H1 (cell line): ENCODE data around the gene TSKU. TPM values are rescaled to one million over a fixed set of nuclear protein-coding genes. Genes with fewer than 3 reads are reported as not detected.

Source experiments
- CTCF ChIA-PET: fragments of 300-600 bp; sonication (Branson Sonifier 250); formaldehyde crosslinking; loops from one replicate; lab custom pipeline; 2021; ENCODE audit not compliant: partially characterized antibody; lab: Charles Lee
- POLR2A ChIA-PET: fragments of 300-600 bp; sonication (Branson Sonifier 250); formaldehyde crosslinking; loops from one replicate; lab custom pipeline; 2021; ENCODE audit warnings: inconsistent platforms; ENCODE audit not compliant: partially characterized antibody; lab: Charles Lee
- DNase-seq, 2 experiments: peaks; one replicate each; pipeline versions ENCODE4 v3.0.0 to v3.0.0-alpha.2; 2010 to 2022; ENCODE audit warnings: low spot score in 2 of 2, low read depth in 1 of 2, mixed read lengths in 1 of 2
- FAIRE-seq: peaks from 2 replicates; lab custom pipeline; 2011; peaks lifted over from hg19 to GRCh38; lab: Jason Lieb, UNC
- H2AFZ ChIP-seq: 2 replicates; pipeline ENCODE4 v1.8.1; 2012; ENCODE audit warnings: low read length, inconsistent platforms
- H2AK5ac ChIP-seq: 2 replicates; pipeline ENCODE4 v1.6.1; 2013; ENCODE audit warnings: low read depth, low read length
- H2BK120ac ChIP-seq: replicated peaks from 2 replicates; pipeline ENCODE3; 2013; ENCODE audit warnings: low read depth, low read length, inconsistent platforms
- H2BK12ac ChIP-seq: 2 replicates; pipeline ENCODE4 v1.6.1; 2013; ENCODE audit warnings: low read depth, low read length
- H2BK15ac ChIP-seq: 2 replicates; pipeline ENCODE4 v1.6.1; 2013; ENCODE audit warnings: low read length
- H2BK20ac ChIP-seq: 2 replicates; pipeline ENCODE4 v1.6.1; 2013; ENCODE audit warnings: low read length
- H2BK5ac ChIP-seq: 2 replicates; pipeline ENCODE4 v1.6.1; 2013; ENCODE audit warnings: low read depth, low read length
- H3K14ac ChIP-seq: 2 replicates; pipeline ENCODE4 v1.6.1; 2013; ENCODE audit warnings: inconsistent platforms; ENCODE audit not compliant: insufficient read length
- H3K18ac ChIP-seq: 2 replicates; pipeline ENCODE4 v1.6.1; 2013; ENCODE audit warnings: low read length; ENCODE audit errors: extremely low read depth
- H3K23ac ChIP-seq: 2 replicates; pipeline ENCODE4 v1.6.1; 2013; ENCODE audit warnings: inconsistent platforms; ENCODE audit not compliant: insufficient read length
- H3K23me2 ChIP-seq: 2 replicates; pipeline ENCODE4 v1.6.1; 2013; ENCODE audit warnings: low read depth, low read length
- H3K27ac ChIP-seq: 2 replicates; pipeline ENCODE4 v1.6.1; 2011; ENCODE audit warnings: low read depth, low read length, inconsistent platforms
- H3K27me3 ChIP-seq, 4 experiments: replicated peaks in 1 of 4; 1 replicate in 1 of 4; 2 replicates in 3 of 4; pipeline versions ENCODE4 v1.6.1 to v1.8.1; 2011 to 2013; ENCODE audit warnings: low read length in 3 of 4, mild to moderate bottlenecking in 3 of 4, inconsistent platforms in 2 of 4, mixed read lengths in 2 of 4, moderate library complexity in 1 of 4; ENCODE audit not compliant: control insufficient read depth in 3 of 4, insufficient read depth in 3 of 4; ENCODE audit errors: extremely low read depth in 1 of 4
- H3K36me3 ChIP-seq, 4 experiments: 2 replicates each; pipeline versions ENCODE4 v1.6.1 to v1.8.1; 2011 to 2013; ENCODE audit warnings: mild to moderate bottlenecking in 4 of 4, low read length in 3 of 4, moderate library complexity in 2 of 4, control low read depth in 1 of 4, inconsistent platforms in 1 of 4; ENCODE audit not compliant: insufficient read depth in 4 of 4, control insufficient read depth in 2 of 4
- H3K4ac ChIP-seq: replicated peaks from 2 replicates; pipeline ENCODE3; 2013; ENCODE audit warnings: low read length, low read depth, mixed read lengths, inconsistent platforms; ENCODE audit not compliant: insufficient read length
- H3K4me1 ChIP-seq, 4 experiments: replicated peaks in 1 of 4; 1 replicate in 1 of 4; 2 replicates in 3 of 4; pipeline versions ENCODE4 v1.6.1 to v1.8.1; 2011 to 2013; ENCODE audit warnings: low read length in 3 of 4, inconsistent platforms in 2 of 4, mixed read lengths in 1 of 4; ENCODE audit not compliant: insufficient read depth in 4 of 4, control insufficient read depth in 3 of 4
- H3K4me2 ChIP-seq, 2 experiments: 2 replicates each; pipeline versions ENCODE4 v1.6.1 to v1.8.1; 2011 to 2013; ENCODE audit warnings: low read depth in 2 of 2, low read length in 2 of 2, control low read depth in 1 of 2, inconsistent platforms in 1 of 2, mild to moderate bottlenecking in 1 of 2; ENCODE audit not compliant: insufficient read depth in 1 of 2
- H3K4me3 ChIP-seq, 4 experiments: fragments of 200-600, 300-600 bp in 1 of 4; sonication (generic), shearing (Covaris generic), sonication (Bioruptor Twin) in 1 of 4; 2 replicates each; pipeline versions ENCODE4 v1.5.1 to v1.8.1; 2011 to 2016; ENCODE audit warnings: low read length in 4 of 4, low read depth in 3 of 4, control low read depth in 2 of 4, inconsistent platforms in 2 of 4, mild to moderate bottlenecking in 2 of 4, mixed read lengths in 1 of 4, moderate library complexity in 1 of 4; ENCODE audit not compliant: insufficient read depth in 2 of 4; ENCODE audit errors: extremely low read depth in 1 of 4
- H3K56ac ChIP-seq: replicated peaks from 2 replicates; pipeline ENCODE3; 2013; ENCODE audit warnings: low read depth, mild to moderate bottlenecking, mixed read lengths, low read length, inconsistent platforms; ENCODE audit not compliant: insufficient read length
- H3K79me1 ChIP-seq: 2 replicates; pipeline ENCODE4 v1.6.1; 2013; ENCODE audit warnings: low read depth, low read length, control low read depth
- H3K79me2 ChIP-seq, 2 experiments: 2 replicates each; pipeline versions ENCODE4 v1.6.1 to v1.8.1; 2012 to 2013; ENCODE audit warnings: low read length in 2 of 2, mild to moderate bottlenecking in 2 of 2, inconsistent platforms in 1 of 2; ENCODE audit not compliant: insufficient read depth in 2 of 2, control insufficient read depth in 1 of 2
- H3K9ac ChIP-seq, 4 experiments: replicated peaks in 1 of 4; 1 replicate in 1 of 4; 2 replicates in 3 of 4; pipeline versions ENCODE4 v1.6.1 to v1.8.1; 2011 to 2013; ENCODE audit warnings: low read depth in 3 of 4, low read length in 3 of 4, control low read depth in 2 of 4, mild to moderate bottlenecking in 2 of 4, moderate library complexity in 2 of 4, inconsistent platforms in 1 of 4; ENCODE audit errors: extremely low read depth in 1 of 4
- H3K9me3 ChIP-seq, 2 experiments: 2 replicates each; pipeline versions ENCODE4 v1.6.1 to v1.8.1; 2012 to 2013; ENCODE audit warnings: mild to moderate bottlenecking in 2 of 2, moderate library complexity in 2 of 2, control low read depth in 1 of 2, inconsistent platforms in 1 of 2, low read depth in 1 of 2, low read length in 1 of 2, mixed read lengths in 1 of 2; ENCODE audit not compliant: insufficient read depth in 2 of 2
- H4K20me1 ChIP-seq, 2 experiments: replicated peaks in 1 of 2; 2 replicates each; pipeline versions ENCODE3 to v1.8.1; 2011 to 2013; ENCODE audit warnings: inconsistent platforms in 2 of 2, low read length in 2 of 2, mild to moderate bottlenecking in 1 of 2; ENCODE audit not compliant: insufficient read depth in 2 of 2, control insufficient read depth in 1 of 2
- H4K5ac ChIP-seq: 2 replicates; pipeline ENCODE4 v1.6.1; 2013; ENCODE audit warnings: low read length, low read depth, mixed read lengths, inconsistent platforms; ENCODE audit not compliant: insufficient read length
- H4K8ac ChIP-seq: 2 replicates; pipeline ENCODE4 v1.8.0; 2013; ENCODE audit warnings: mild to moderate bottlenecking, moderate library complexity, low read length, inconsistent platforms; ENCODE audit not compliant: insufficient read depth; ENCODE audit errors: extremely low read depth
- H4K91ac ChIP-seq: replicated peaks from 2 replicates; pipeline ENCODE3; 2013; ENCODE audit warnings: low read length, mixed read lengths, inconsistent platforms; ENCODE audit not compliant: insufficient read length
- ASH2L ChIP-seq: fragments of 200-600, 300-600 bp; sonication (generic); IDR thresholded peaks from one replicate; pipeline ENCODE4 v1.7.1; 2017; ENCODE audit warnings: low read length
- ATF2 ChIP-seq: IDR thresholded peaks from 2 replicates; pipeline ENCODE4 v1.6.1; 2012; ENCODE audit warnings: low read length, inconsistent platforms
- CEBPB ChIP-seq: IDR thresholded peaks from 2 replicates; pipeline ENCODE4 v1.6.1; 2012; ENCODE audit warnings: low read depth, low read length
- CHD1 ChIP-seq: IDR thresholded peaks from 2 replicates; pipeline ENCODE4 v1.6.1; 2012; ENCODE audit warnings: low read depth, low read length, improper control_type of control experiment
- CTBP2 ChIP-seq: IDR thresholded peaks from 2 replicates; pipeline ENCODE4 v1.7.0; 2011; ENCODE audit warnings: borderline replicate concordance, mild to moderate bottlenecking, moderate library complexity, mixed read lengths, low read length; ENCODE audit not compliant: insufficient read depth, insufficient read length
- EP300 ChIP-seq, 2 experiments: IDR thresholded peaks; 1 replicate in 1 of 2; 2 replicates in 1 of 2; pipeline ENCODE4 v1.6.1; 2011 to 2012; ENCODE audit warnings: low read depth in 2 of 2, low read length in 2 of 2, mild to moderate bottlenecking in 2 of 2, borderline replicate concordance in 1 of 2, inconsistent platforms in 1 of 2, moderate library complexity in 1 of 2
- FOSL1 ChIP-seq: IDR thresholded peaks from 2 replicates; pipeline ENCODE4 v1.6.1; 2011; ENCODE audit warnings: mild to moderate bottlenecking, low read depth, low read length, moderate library complexity; ENCODE audit not compliant: insufficient read depth
- NRF1 ChIP-seq: IDR thresholded peaks from 2 replicates; pipeline ENCODE4 v1.6.1; 2011; ENCODE audit warnings: mild to moderate bottlenecking, low read depth, low read length, improper control_type of control experiment
- POLR2A ChIP-seq, 2 experiments: IDR thresholded peaks; 1 replicate in 1 of 2; 2 replicates in 1 of 2; pipeline ENCODE4 v1.6.1; 2011; ENCODE audit warnings: low read depth in 2 of 2, low read length in 2 of 2, mild to moderate bottlenecking in 2 of 2; ENCODE audit errors: control extremely low read depth in 1 of 2
- RBBP5 ChIP-seq: IDR thresholded peaks from 2 replicates; pipeline ENCODE4 v1.7.1; 2012; ENCODE audit warnings: low read depth, mild to moderate bottlenecking, inconsistent platforms, low read length, moderate library complexity, borderline replicate concordance
- SIN3A ChIP-seq, 2 experiments: IDR thresholded peaks in 1 of 2; conservative IDR thresholded peaks in 1 of 2; 2 replicates each; pipeline ENCODE4 v1.6.1; 2011 to 2012; ENCODE audit warnings: low read length in 2 of 2, improper control_type of control experiment in 1 of 2, low read depth in 1 of 2, mild to moderate bottlenecking in 1 of 2
- SUZ12 ChIP-seq: fragments of 200-600 bp; sonication (generic); IDR thresholded peaks from 2 replicates; pipeline ENCODE4 v1.6.1; 2012; ENCODE audit warnings: mild to moderate bottlenecking, inconsistent platforms, low read length, moderate library complexity, mixed read lengths
- TCF12 ChIP-seq: IDR thresholded peaks from 2 replicates; pipeline ENCODE4 v1.6.1; 2011; ENCODE audit warnings: low read depth, mild to moderate bottlenecking, low read length
- WGBS, 2 experiments: shearing (Covaris generic) in 1 of 2; methylation state at CpG; one replicate each; pipeline versions ENCODE4 v1.1.6 to v1.1.7; 2013 to 2015; ENCODE audit warnings: low lambda C conversion rate in 2 of 2, mixed read lengths in 2 of 2, inconsistent platforms in 1 of 2, low coverage in 1 of 2, missing lambda C conversion rate in 1 of 2; ENCODE audit not compliant: insufficient replicate concordance in 2 of 2, insufficient coverage in 1 of 2, insufficient read length in 1 of 2; ENCODE audit errors: extremely low coverage in 1 of 2, missing lambda C conversion rate in 1 of 2; 5-methylcytosine and 5-hydroxymethylcytosine counted together
- polyA plus RNA-seq, 7 experiments: library from polyadenylated mRNA; depleted of rRNA in 3 of 7; stranded (reverse) in 5 of 7; unstranded in 2 of 7; fragments of >200 nt in 5 of 7; fragments of 200-250 nt in 2 of 7; gene quantifications; 1 replicate in 5 of 7; 2 replicates in 1 of 7; 4 replicates in 1 of 7; pipeline versions ENCODE4 v1.2.1 to v1.2.3, GENCODE V29; 2011 to 2013; ENCODE audit warnings: missing spikeins in 2 of 7, mixed read lengths in 2 of 7
- total RNA-seq: library from RNA; stranded (reverse); fragmentation: NEBNext Ultra II Directional; extraction: Animal tissue kit (Norgen Biotek cat#: 25700); gene quantifications from 2 replicates; pipeline ENCODE4 v1.2.1, GENCODE V29; 2021

Gene TSKU
- total and polyA plus RNA-seq, 2 of the 8 experiments (the other 6 are each of a cell fraction or from before 2014, with no cell fraction given), result 22.8 to 28.4 TPM

DNA sequence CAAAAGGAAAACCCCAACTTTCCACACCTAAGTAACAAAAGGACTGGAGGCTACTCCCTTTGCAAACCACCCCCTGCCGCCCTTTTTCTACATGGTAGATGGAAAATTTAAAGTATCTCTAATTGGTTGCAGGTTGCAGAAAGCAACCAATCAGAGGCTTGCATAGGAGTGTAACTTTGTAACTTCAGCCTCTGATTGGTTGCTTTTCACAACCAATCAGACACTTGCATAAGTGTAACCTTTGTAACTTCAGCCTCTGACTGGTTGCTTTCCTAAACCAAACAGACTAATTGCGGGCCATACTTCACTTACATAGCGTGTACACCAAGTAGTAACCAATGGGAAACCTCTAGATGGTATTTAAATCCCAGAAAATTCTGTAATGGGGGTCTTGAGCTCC lies 60.8 kb downstream of the TSKU start:
- no peak overlapping the region for H2BK15ac ChIP-seq
- no peak overlapping the region for H3K18ac ChIP-seq
- H3K23me2 ChIP-seq, result no peaks in the 10 kb centered on the region
- CTCF ChIA-PET, result interaction anchor here (0.6 to 1.4 kb wide), 4 partner anchors 75 to 219 kb away, joined by 3 to 5 read pairs (median 4); no protein-coding TSS in a partner anchor
- no peak overlapping the region for H3K23ac ChIP-seq
- H3K27ac ChIP-seq, result no peak overlapping the region
- no peak overlapping the region for H2BK20ac ChIP-seq
- H3K4me3 ChIP-seq, result no peak overlapping the region
- no peak overlapping the region for H2BK12ac ChIP-seq
- no peaks in the 10 kb centered on the region; a peak in 1 of 7 replicates for H3K4me1 ChIP-seq
- no peak overlapping the region for H3K9ac ChIP-seq
- H2BK120ac ChIP-seq, result no peak overlapping the region
- H3K56ac ChIP-seq, result no peak overlapping the region
- 92% methylated on average over 3 of the region's 3 CpGs; no CpG with 5 or more reads in 1 of the 2 experiments for WGBS, 2 experiments
- H3K79me2 ChIP-seq, result no peaks in the 10 kb centered on the region
- no peaks in the 10 kb centered on the region for H3K79me1 ChIP-seq
- no peak overlapping the region for H3K4ac ChIP-seq
- no peak overlapping the region for H2BK5ac ChIP-seq
- POLR2A ChIA-PET, result no interaction called here
- no peak overlapping the region for H3K4me2 ChIP-seq
- H4K8ac ChIP-seq, result no peak overlapping the region
- H4K91ac ChIP-seq, result no peak overlapping the region
- H4K20me1 ChIP-seq, result no peaks in the 10 kb centered on the region
- H3K36me3 ChIP-seq, result no peaks in the 10 kb centered on the region
- no peak overlapping the region for H2AK5ac ChIP-seq
- H3K27me3 ChIP-seq, result no peaks in the 10 kb centered on the region
- no peak overlapping the region for H3K14ac ChIP-seq
- no peak overlapping the region for H4K5ac ChIP-seq
- FAIRE-seq (no peak), DNase-seq (no peak)
- no peaks in the 10 kb centered on the region for H3K9me3 ChIP-seq
- no peak overlapping the region for H2AFZ ChIP-seq
- TF ChIP-seq FOSL1, result no peak
- TF ChIP-seq ATF2, result no peak
- TF ChIP-seq EP300 (IDR thresholded peaks at IDR 0.05; ENCODE audit: borderline replicate concordance in 1 of 2, low read depth in 2 of 2, low read length in 2 of 2), result no peak
- TF ChIP-seq TCF12, result no peak
- no peak for TF ChIP-seq RBBP5
- no peak for TF ChIP-seq SIN3A (conservative IDR thresholded peaks at IDR 0.05 in 1 of 2, IDR thresholded peaks at IDR 0.05 in 1 of 2; ENCODE audit: low read depth in 1 of 2, low read length in 2 of 2)
- no peak for TF ChIP-seq ASH2L
- no peak for TF ChIP-seq SUZ12
- no peak for TF ChIP-seq CHD1
- no peak for TF ChIP-seq CEBPB
- TF ChIP-seq POLR2A (IDR thresholded peaks at IDR 0.05; ENCODE audit: control extremely low read depth in 1 of 2, low read depth in 2 of 2, low read length in 2 of 2), result no peak
- TF ChIP-seq NRF1, result no peak
- TF ChIP-seq CTBP2, result no peak
